Astrocyte (in vitro differentiated cells and primary cell): ENCODE data around the gene DOCK2. TPM values are rescaled to one million over a fixed set of nuclear protein-coding genes. Genes with fewer than 3 reads are reported as not detected.

Source experiments
- DNase-seq: peaks from one replicate; pipeline ENCODE4 v3.0.0-alpha.2; 2010; ENCODE audit warnings: low read depth
- FAIRE-seq: peaks from 2 replicates; lab custom pipeline; 2011; peaks lifted over from hg19 to GRCh38; lab: Jason Lieb, UNC
- H2AFZ ChIP-seq: 2 replicates; pipeline ENCODE4 v1.6.0; 2012; ENCODE audit warnings: low read depth, low read length, inconsistent platforms
- H3K27ac ChIP-seq: 2 replicates; pipeline ENCODE4 v1.5.1; 2011; ENCODE audit warnings: low read depth, low read length, inconsistent platforms
- H3K27me3 ChIP-seq: 2 replicates; pipeline ENCODE4 v1.6.0; 2011; ENCODE audit warnings: low read length, inconsistent platforms; ENCODE audit not compliant: insufficient read depth
- H3K36me3 ChIP-seq: 2 replicates; pipeline ENCODE4 v1.5.1; 2011; ENCODE audit warnings: low read length, inconsistent platforms; ENCODE audit not compliant: insufficient read depth
- H3K4me1 ChIP-seq: 2 replicates; pipeline ENCODE4 v1.5.1; 2011; ENCODE audit warnings: low read length, inconsistent platforms; ENCODE audit not compliant: insufficient read depth
- H3K4me2 ChIP-seq: 2 replicates; pipeline ENCODE4 v1.6.0; 2012; ENCODE audit warnings: low read length, inconsistent platforms
- H3K4me3 ChIP-seq: 2 replicates; pipeline ENCODE4 v1.5.1; 2011; ENCODE audit warnings: low read depth, mild to moderate bottlenecking, low read length, inconsistent platforms; ENCODE audit not compliant: insufficient read depth
- H3K79me2 ChIP-seq: 2 replicates; pipeline ENCODE4 v1.6.0; 2012; ENCODE audit warnings: mild to moderate bottlenecking, low read length, inconsistent platforms; ENCODE audit not compliant: insufficient read depth
- H3K9ac ChIP-seq: 2 replicates; pipeline ENCODE4 v1.6.0; 2012; ENCODE audit warnings: mild to moderate bottlenecking, low read length, inconsistent platforms
- H3K9me3 ChIP-seq: 2 replicates; pipeline ENCODE4 v1.5.1; 2012; ENCODE audit warnings: low read depth, mild to moderate bottlenecking, low read length, inconsistent platforms; ENCODE audit not compliant: insufficient read depth
- H4K20me1 ChIP-seq: 2 replicates; pipeline ENCODE4 v1.6.0; 2012; ENCODE audit warnings: low read length, inconsistent platforms; ENCODE audit not compliant: insufficient read depth
- H3K27ac Mint-ChIP-seq: one replicate; pipeline ENCODE4 v1.8.0; 2021; ENCODE audit warnings: mild to moderate bottlenecking, mixed read lengths; ENCODE audit not compliant: unreplicated experiment
- H3K27me3 Mint-ChIP-seq: one replicate; pipeline ENCODE4 v1.8.0; 2021; ENCODE audit warnings: low read depth, mixed read lengths; ENCODE audit not compliant: unreplicated experiment
- H3K36me3 Mint-ChIP-seq: one replicate; pipeline ENCODE4 v1.8.0; 2021; ENCODE audit warnings: low read depth, mixed read lengths; ENCODE audit not compliant: unreplicated experiment
- H3K4me1 Mint-ChIP-seq: one replicate; pipeline ENCODE4 v1.8.0; 2021; ENCODE audit warnings: low read depth, mixed read lengths; ENCODE audit not compliant: unreplicated experiment
- H3K4me3 Mint-ChIP-seq: one replicate; pipeline ENCODE4 v1.8.0; 2021; ENCODE audit warnings: mild to moderate bottlenecking, moderate library complexity, mixed read lengths; ENCODE audit not compliant: unreplicated experiment
- H3K9me3 Mint-ChIP-seq: one replicate; pipeline ENCODE4 v1.8.0; 2021; ENCODE audit warnings: mild to moderate bottlenecking, mixed read lengths; ENCODE audit not compliant: unreplicated experiment
- EZH2 ChIP-seq: IDR thresholded peaks from 2 replicates; pipeline ENCODE4 v1.6.1; 2012; ENCODE audit warnings: mild to moderate bottlenecking, low read length, inconsistent platforms; ENCODE audit not compliant: insufficient read depth
- total RNA-seq: library from RNA; stranded (reverse); gene quantifications from 2 replicates; pipeline ENCODE4 v1.2.1, GENCODE V29; 2021
- TF ChIP-seq, protein P1 (sequence below): IDR thresholded peaks from 2 replicates; pipeline ENCODE4 v1.5.1; 2011; ENCODE audit warnings: low read depth, mild to moderate bottlenecking, inconsistent platforms, low read length, moderate library complexity; ENCODE audit not compliant: insufficient read depth

Gene DOCK2
- total RNA-seq, 1 donor from 2014 or later: 0.66 TPM

- Histone ChIP-seq H3K36me3 (no peaks in the 10 kb centered on the region), H3K79me2 (no peaks in the 10 kb centered on the region), H3K4me2 (no peak overlapping the region), H3K27ac (no peak overlapping the region), H3K9ac (no peak overlapping the region), H3K4me3 (no peak overlapping the region), H2AFZ (no peak overlapping the region), H4K20me1 (no peaks in the 10 kb centered on the region), H3K27me3 (no peaks in the 10 kb centered on the region), H3K9me3 (no peaks in the 10 kb centered on the region), H3K4me1 (no peaks in the 10 kb centered on the region)
- Mint-ChIP-seq H3K36me3 (no peaks in the 10 kb centered on the region), H3K4me3 (no peak overlapping the region), H3K27ac (no peak overlapping the region), H3K4me1 (no peaks in the 10 kb centered on the region), H3K27me3 (peaks cover 41% of the 10 kb centered on the region), H3K9me3 (no peaks in the 10 kb centered on the region)
- FAIRE-seq: no peak
- no peak for DNase-seq
- TF ChIP-seq, protein P1, sequence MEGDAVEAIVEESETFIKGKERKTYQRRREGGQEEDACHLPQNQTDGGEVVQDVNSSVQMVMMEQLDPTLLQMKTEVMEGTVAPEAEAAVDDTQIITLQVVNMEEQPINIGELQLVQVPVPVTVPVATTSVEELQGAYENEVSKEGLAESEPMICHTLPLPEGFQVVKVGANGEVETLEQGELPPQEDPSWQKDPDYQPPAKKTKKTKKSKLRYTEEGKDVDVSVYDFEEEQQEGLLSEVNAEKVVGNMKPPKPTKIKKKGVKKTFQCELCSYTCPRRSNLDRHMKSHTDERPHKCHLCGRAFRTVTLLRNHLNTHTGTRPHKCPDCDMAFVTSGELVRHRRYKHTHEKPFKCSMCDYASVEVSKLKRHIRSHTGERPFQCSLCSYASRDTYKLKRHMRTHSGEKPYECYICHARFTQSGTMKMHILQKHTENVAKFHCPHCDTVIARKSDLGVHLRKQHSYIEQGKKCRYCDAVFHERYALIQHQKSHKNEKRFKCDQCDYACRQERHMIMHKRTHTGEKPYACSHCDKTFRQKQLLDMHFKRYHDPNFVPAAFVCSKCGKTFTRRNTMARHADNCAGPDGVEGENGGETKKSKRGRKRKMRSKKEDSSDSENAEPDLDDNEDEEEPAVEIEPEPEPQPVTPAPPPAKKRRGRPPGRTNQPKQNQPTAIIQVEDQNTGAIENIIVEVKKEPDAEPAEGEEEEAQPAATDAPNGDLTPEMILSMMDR: no peak
- TF ChIP-seq EZH2: no peak
Observed at GRCh38 chr5:170107674-170108073, 470.6 kb downstream of the DOCK2 start.

DNA sequence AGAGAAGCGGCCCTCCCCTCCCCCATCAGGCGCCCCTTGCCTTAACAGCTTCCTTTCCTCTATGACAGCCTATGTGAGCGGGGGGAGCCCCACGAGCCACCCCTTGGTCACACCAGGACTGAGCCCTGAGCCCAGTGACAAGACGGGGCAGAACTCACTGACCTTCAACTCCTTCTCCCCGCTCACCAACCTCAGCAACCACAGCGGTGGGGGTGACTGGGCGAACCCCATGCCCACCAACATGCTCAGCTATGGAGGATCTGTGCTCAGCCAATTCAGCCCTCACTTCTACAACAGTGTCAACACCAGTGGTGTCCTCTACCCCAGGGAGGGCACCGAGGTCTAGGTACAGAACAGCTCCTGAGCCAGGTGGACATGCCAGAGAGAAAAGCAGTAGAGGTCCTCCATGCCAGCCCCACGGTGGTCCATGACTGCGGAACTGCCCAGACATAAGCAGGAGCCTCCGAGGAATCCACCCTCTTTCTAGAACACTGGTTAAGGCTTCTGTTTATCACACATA is 471.3 kb downstream of the DOCK2 start:
- Histone ChIP-seq H3K4me1 (no peaks in the 10 kb centered on the region), H2AFZ (no peak overlapping the region), H3K36me3 (no peaks in the 10 kb centered on the region), H3K9me3 (no peaks in the 10 kb centered on the region), H4K20me1 (no peaks in the 10 kb centered on the region), H3K9ac (no peak overlapping the region), H3K27me3 (no peaks in the 10 kb centered on the region), H3K4me2 (no peak overlapping the region), H3K4me3 (no peak overlapping the region), H3K27ac (no peak overlapping the region), H3K79me2 (no peaks in the 10 kb centered on the region)
- Mint-ChIP-seq H3K36me3 (no peaks in the 10 kb centered on the region), H3K9me3 (no peaks in the 10 kb centered on the region), H3K27me3 (peaks cover 41% of the 10 kb centered on the region), H3K4me3 (no peak overlapping the region), H3K27ac (no peak overlapping the region), H3K4me1 (no peaks in the 10 kb centered on the region)
- FAIRE-seq: no peak
- TF ChIP-seq EZH2: no peak
- TF ChIP-seq, protein P1: no peak
- no peak for DNase-seq
